ENCODE results near the gene GRIP2.

GRCh38 chr3:14583548-14584091 is 43.5 kb upstream of the GRIP2 start:
- TF ChIP-seq CTCF (IDR thresholded peaks at IDR 0.05; ENCODE audit: low read length), result no peak
- no peak for TF ChIP-seq EZH2 (optimal IDR thresholded peaks at IDR 0.05; ENCODE audit: low read depth, low read length)
- no peak for TF ChIP-seq EZH2phosphoT487 (IDR thresholded peaks at IDR 0.05; ENCODE audit: low read length)
